DMS79 treated with DMSO at 0.1 percent for 48 hours (cell line): ENCODE data around the gene LCAT.

Source experiments
- DNase-seq: peaks from one replicate; lab custom pipeline; 2025; lab: John Stamatoyannopoulos, UW

The LCAT gene

DNA sequence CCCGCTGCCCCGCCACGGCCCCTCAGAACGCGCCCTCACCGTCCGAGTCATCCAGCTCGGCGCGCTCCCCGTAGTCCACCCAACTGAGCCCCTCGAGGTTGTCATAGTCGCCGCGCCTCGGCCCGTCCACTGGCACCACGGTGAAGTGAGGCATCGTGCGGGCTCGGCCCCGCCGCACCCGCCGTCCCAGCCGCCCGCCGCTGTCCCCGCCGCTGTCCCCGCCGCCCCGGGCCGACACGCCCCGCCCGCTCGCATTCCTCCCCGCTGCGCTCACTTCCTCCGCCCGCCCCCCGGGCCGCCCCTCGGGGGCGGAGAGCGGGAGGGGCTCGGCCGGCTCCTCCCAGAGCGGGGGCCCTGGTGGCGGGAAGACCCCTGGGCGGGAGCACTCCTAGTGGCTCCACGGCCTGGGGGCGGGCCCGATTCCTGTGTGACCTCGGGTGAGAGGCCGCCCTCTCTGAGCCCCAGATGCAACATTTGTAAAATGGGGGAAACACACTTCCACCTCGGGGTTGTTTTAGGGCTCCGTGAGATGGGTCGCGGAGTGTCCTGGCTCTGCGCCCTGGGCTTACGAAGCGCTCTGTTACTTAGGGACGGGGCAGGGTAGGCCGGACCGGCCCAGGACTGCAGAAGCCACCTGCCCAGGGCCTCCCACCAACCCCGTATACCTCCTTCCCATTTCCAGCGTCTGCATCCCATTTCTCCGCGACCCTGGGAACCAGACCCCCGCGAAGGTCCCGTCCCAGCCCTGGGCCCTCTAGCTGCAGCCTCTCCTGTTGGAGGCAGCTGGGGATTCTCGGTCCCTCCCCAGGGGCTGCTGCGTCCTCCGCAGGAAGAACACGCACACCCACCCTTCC lies 24.7 kb upstream of the LCAT start, which contains the start of gene SLC12A4:
TSS of gene SLC12A4 (minus strand) at position 238 of the 854 bp plus-strand sequence. CDS start at position 154, 84 bp downstream.
- no peak for DNase-seq

DNA sequence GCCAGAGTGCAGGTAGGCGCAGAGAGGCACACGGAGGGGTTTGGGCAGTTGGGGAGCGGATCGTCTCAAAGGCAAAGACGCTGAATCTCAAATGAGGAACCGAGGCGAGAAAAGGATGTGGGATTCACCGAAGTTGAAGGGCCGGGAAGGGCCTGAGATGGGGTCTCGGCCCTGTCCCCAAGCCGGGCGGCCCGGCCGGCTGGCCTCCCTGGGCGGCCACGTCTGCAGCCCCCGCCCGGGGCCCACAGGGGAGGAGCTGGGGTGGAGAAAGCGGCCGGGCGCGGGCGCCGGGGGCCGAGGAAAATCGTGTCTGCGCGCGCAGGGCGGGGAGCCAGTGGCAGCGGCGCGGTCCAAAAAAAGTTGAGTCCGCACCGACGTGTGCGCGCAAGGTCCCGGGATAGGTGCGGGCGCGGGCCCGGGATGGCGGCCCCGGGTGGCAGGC lies 24.1 kb upstream of the LCAT start:
- DNase-seq: no peak

DNA sequence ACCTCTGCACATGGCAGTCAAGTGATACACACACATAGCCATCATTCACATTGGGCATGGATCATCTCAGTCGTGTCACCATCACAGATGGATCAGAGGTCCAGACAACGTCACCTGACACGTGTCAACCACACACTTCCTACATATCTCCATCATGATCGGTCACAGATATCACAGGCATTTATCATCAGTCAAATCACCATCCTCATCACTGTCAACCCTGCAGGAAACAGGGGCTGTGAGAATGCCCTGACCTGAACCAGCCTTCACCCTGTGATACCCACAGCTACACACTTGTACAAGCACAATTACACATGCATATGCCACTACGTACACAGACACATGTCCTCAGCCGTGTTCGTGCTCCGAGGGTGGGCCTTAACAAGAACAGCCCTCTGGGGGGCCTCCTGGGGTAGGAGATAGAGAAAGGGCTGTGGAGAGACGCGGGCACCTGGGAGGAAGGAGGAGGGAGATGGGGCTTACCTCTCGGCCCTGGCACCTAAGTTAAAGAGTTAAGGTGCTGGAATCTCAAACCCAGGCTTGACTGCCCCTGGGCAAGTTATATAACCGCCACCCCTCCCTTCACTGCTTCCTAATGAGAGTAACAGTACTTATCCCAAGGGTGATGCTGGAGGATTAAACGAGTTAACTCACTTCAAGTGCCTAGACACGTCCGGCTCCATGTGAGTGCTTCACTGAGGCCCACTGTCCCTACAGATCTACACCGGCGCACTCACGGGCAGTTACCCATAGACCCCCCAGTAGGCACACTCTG lies 23.4 kb upstream of the LCAT start:
- peak; percentile 15 for DNase-seq

DNA sequence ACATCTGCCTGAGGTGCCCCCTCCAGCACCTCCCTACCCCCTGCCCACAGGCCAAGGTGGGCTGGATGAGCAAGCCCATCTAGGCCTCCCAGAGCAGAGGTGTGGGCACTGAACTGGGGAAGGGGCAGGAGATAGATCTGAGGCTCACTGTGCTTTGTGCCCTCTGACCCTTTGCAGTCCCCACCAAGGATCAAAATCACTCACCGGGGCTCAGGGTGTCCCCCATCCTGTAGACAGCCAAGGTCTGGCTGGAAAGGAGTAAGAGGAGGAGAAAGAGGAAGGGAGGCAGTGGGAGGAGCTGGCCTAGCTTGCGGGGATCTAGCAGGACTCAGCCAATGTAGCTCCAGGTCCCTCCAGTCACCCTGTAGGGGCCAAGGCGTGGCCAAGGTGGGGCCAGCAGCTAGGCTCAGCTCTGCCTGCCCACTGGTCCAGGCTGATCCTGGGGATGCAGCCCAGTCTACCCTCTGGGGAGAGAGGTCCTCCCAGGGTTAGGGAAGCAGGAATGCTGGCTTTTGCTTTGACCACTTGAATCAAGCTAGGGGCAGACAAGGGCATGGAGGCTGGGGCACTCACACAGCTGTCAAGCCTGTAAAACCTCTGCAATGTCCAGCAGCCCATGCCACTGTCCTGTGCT lies 22.7 kb upstream of the LCAT start:
- no peak for DNase-seq

DNA sequence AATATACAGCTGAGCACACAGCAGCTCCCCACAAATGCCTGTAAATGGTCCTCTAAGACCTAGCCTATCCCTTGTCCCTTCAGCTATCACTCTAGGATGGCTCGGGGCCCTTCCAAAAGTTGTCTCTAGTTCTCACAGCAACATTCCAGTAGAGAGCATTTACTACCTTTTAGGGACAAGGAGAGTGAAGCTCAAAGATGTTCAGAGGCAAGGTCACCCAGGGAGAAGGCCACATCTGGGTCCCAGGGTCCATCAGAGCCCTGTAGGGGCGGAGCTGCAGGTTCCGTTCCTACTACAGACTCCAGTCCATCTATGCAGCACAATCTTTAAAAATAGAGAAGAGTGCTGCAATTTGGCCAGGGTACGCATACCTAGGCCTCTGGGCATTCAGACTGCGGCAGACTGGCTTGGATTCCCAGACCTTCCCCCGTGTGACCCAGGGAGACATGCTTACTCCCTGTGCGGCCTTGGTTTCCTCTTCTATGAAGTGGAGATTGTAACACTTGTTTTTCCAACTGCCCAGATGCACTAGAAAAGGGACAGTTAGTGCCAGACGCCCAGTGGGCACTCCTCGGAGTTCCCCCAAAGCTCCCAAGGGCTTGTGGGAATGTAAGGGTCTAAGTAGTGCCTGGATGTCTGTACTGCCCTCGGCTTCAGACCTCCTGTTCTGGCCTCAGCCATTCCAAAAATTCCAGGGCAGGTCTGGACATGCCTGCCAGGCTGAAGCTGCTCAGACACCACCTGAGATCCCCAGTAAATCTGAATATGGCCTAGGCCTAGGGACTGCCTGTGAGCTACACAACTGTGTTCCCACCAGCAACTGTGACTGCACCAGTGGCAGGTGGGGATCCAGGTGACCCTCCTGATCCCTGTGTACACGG lies 22.0 kb upstream of the LCAT start:
- peak; percentile 9 for DNase-seq

DNA sequence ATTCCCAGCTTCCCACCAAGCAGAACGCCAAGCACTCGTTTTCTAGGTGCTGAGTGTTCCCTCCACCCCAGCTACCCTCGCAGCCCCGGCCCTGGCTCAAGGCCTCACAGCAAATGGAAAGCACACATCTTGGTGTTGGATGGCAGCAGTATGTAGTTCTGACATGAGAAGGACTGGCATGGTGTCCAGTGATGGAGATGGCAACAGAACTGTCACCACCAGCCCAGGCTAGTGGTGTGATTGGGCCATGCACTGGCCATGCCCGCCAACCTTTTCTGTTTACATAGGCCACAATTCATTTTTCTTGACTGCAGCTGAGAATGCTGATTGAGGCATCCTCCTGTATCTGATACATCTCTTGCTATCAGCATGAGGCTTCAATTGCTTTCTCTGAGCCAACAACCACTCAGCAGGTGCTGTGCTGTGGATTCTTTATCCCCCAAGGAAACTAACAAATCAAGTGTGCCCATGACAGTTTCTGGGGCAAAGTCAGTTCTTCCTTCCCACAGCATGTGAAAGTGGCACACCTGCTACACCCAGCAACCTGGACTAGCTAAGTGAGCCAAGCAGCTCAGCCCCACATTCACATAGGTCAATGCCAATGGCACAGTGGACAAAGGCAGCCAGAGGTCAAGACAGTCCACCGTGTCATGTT lies 20.7 kb upstream of the LCAT start:
- DNase-seq: no peak

DNA sequence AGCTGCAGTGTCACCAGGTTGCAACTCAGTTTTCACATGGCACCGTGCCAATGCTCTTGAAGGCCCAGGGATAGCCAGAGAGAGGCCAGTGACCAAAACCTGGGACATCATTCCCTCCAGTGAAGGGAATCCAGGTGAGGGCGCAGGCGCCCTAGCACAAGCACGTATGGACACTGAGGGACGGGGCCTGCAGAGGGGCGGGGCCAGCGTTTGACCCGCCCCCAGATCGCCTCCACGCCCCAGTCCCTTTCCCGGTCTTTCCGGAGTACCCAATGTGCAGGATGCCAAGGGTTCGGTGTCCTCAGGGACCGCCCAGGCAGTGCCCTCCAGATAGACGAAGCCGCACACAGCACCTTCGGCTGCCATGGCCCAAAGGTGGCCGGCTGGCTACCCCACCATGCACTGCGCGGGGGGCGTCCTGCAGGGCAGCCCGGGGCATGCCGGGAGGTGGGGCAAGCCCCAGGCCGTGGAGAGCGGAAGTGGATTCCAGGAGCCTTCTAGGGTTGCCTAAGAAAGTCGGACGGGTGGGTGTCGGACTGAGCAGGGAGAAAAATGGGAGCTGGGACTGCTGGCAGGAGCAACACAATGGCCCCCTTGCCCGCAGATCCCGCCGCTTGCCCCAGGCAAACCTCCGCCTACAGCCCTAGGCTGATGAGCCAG lies 19.9 kb upstream of the LCAT start:
- DNase-seq: no peak

DNA sequence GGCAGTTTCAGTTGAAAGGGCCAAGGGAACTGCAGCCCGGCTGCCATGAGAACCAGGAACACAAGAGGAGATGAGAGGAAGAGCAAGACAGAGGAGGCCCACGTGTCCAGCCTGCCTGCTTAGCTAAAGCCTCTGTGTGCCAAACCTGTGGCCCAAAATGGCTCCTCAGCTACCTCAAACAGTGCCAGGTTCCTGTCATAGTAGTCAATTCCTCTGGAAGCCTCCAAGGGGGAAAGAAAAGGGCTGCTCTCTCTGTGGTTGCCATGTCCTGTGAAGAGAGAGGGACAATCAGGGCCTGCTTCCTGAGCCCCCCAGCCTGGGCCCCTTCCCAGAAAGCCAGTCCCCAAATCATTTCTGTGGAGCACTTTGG lies 19.4 kb upstream of the LCAT start:
- DNase-seq: no peak

DNA sequence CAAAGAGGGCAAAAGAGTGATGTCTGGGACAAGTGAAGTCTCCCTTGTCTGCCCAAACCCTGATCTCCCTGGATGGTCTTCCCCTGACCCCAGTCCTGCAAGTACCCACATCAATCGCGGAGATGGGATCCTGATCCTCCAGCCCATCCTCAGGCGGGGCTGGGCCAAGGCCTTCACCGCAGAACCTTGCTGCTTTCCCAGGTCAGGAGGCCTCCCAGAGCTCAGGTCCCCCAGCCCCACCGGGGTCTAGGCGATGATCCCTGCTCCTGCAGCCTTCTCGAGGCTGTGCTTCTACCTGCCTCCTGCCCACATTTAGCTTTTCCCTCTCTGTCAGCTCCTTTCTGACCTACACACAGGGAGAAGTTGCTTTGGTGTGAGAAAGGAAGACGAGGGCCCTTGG lies 18.2 kb upstream of the LCAT start:
- DNase-seq: no peak

DNA sequence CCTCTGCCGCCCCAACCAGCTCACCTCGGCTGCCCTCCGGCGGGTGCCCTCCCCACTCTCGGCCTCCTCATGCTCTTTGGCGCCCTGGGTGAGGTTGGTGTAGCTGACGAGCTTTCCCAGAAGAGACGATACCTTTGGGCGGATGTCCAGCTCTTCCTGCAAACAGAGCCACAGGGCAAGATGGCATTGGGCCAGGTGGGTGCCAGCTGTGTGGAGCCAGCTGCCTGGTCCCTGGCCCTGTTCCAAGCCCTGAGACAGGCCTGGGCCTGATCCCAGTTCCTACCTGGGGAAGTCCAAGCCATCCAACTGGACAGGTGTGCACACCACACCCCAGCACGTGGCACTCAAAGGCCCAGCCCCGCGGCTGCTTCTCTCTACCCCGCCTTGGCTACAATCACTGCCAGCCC lies 17.6 kb upstream of the LCAT start:
- peak; percentile 88 for DNase-seq

DNA sequence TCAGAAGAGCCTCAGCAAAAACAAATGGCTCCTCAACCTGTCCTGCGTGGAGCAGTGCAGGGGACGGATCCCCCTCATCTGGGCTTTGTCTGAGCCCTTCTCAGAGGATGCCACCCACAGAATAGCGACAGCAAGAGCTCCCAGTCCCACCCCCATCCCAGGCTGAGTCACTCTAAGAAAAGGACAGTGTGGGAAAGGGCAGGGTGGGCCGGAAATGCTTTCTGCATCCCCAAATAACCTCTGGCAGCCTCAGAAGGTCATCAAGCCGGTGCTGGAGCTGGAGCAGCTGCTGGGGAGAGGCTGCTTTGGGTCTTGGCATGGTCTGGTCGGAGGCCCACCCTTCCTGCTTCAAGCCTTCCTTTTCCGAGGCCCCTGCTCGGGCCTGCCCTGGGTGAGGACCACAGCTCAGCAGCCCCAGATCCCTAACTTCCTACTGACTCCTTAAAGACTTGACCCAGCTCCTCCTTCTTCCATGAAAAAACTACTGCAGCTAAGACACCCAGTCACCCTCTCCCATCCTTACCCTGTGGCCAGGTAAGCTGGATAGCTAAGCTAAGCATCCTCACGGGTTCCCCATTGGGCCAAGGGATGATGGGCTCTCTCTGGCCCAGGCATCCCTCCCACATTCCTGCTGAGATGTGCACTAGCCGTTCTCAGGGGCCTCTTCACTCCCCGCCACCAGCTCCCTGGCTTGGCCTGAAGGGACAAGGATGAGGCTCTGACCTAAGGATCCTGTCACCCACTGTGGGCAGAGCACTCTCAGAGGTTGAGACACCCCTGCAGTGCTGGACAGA lies 15.8 kb upstream of the LCAT start:
- no peak for DNase-seq

DNA sequence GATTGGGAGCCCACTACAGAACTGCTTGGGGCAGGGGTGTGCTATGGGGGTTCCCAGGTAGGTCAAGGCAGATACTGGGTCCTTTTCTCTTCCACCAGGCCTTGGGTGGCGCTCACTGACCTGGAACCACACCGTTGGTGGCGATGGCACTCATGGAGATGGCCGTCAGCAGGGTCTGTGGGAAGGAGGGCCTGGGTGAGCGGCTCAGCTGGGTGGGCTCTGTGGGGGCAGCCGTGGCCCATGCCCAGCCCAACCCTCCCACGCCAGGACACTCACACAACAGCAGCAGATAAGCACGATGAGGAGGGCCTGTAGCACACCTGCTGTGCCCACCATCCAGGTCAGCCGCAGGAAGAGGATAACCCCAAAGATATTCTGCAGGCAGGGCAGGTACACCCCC lies 13.7 kb upstream of the LCAT start:
- no peak for DNase-seq

DNA sequence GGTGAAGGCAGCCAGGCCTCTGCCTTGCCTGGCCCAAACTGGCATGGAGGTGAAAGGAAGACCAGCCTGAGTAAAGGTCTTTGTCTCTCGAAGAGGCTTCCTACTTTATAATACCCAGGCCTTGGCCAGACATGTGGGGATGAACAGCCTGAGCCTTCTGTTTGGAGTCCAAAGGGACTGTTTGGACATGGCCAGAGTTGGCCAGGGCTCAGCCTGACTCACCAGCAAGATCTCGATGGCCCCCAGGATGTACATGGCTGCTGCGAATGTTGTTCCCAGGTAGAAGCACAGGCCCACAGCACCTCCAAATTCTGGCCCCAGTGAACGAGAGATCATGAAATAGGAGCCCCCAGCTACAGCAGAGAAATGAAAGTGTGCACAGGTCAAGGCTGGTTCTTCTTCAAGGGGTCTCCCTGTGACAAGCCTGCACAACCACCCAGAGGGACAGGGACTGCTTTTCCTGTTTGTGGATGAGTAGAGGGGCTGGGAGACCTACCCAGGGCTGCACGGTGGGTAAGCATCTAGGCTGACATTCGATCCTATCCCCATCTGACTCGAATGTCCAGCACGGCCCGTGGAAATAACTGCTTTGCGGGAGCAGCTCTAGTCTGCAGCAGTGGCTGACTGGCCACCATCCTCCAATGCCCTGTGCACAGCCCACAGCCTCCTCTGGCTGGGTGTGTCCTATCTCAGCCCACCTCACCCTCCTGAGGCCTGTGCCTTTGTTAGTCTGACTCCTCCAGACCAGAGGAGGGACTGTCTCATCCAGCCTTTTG lies 10.7 kb upstream of the LCAT start:
- no peak for DNase-seq

DNA sequence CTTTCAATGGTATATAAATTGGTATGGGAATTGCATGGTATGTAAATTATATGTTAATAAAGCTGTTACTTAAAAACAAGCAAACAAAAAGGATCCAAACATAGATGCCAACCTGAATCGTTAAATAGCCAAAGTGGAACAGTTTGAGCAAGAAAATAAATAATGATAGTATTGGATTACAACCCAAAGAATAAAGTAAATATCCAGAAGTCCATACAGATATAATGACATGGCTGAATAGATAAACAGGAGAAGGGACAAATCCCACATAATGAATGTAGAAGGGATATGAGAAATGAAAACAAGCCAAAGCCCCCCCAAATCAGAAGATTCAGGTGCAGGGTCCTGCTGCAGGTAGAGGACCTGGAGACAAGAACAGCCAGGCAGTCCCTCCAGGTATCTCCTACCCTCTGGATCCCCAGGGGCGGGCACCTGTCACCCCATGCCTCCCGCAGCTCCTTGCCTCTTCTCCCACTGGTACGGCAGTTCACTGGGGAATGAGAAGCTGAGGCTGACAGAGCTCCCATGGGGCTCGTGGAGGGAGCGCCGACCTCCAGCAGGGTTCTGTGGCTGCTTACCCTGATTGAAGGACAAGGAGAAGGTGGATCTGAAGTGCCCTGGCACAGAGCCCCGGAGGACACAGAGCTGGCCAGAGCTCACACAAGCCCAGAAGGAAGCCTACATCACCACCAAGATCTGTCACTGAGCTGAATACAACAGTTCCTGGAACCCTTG lies 9.9 kb upstream of the LCAT start:
- no peak for DNase-seq

DNA sequence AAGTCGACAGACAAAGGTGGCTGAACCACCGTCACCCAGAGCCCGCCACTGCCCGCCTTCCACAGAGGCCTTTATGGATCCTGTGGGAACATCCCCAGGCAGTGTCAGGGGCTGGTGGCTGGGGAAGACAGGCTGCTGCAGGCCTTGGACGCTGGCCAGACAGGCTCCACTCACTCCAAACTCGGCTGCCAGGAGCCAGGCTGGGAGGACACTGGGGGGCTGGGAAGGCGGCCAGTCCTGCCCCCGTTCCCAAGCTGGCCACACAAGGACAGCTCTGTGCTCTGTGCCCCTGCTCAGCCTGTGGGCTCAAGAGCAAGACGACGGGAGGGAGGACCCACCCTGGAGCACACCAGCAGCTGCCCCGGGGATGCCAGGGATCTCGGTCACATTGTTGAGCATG lies 7.6 kb upstream of the LCAT start:
- DNase-seq: peak; percentile 26

DNA sequence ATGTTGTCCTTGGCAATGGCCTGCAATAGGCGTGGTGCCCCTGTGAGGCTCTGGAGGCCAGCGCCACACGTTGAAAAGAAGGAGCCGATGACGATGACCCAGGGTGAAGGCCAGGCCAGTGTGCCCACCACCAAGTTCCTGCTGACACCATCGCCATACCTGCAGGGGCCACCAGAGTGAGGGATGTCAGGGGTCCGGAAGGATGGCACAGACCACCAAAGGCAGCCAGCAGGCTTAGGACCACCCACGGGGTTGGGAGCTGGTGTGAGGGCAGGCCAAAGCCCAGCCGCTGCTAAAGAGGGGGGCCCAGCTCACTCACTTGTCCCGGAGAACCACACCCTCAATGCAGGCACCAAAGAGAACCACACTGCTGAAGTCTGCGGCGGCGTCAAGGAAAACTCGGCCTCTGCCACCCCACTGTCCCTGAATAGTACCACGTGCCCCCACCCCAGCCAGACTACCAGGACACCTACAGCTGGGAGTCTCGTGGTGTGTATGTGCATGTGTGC lies 6.5 kb upstream of the LCAT start:
- no peak for DNase-seq

DNA sequence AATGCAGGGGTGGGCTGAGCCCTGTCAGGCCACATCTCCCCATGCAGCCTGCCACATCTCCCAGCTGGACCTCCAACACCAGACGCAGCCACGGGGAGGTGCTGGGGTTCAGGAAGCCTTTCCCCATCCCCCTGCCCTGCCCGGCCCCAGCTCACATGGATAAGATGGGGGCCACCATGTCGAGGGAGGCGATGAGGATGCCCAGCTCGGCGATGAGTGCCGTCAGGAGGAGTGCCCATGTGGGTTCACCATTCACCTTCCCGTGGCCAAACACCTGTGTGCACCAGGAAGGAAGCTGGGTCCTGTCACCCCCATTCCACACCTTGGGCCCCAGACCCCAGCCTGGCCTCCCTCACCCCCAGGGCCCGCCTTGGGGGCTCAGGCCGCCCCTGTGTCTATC lies 5.7 kb upstream of the LCAT start:
- no peak for DNase-seq

DNA sequence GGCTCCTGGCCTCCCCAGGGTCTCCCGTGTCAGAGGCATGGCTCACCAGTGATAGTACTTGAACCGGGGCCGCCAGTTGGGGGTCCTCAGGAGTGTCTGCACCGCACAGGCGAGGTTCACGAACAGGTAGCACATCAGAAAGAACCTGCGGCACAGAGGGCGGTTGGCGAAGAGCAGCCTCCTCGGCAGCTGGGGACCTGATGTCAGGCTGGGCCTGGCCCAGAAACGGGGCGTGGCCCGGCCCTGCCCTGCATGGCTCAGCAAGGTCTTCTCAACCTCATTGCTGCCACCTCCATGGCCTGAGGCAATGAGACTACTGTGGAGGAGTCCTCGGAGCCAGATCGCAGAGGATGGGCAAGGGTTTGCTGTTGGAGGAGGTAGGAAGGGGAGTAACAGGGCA lies 4.1 kb upstream of the LCAT start:
- no peak for DNase-seq
